Fibroblast of lung (primary cell): ENCODE results near the gene RANGRF. TPM values are rescaled to one million over a fixed set of nuclear protein-coding genes. Genes with fewer than 3 reads are reported as not detected.
A peak's percentile ranks its signal among the peaks of the same experiment; 100 is the strongest.
"Not testable (repeated sequence)": the region's sequence is repeated elsewhere in the genome, so short reads cannot be mapped to it uniquely, and the experiment has no call there.

Experiments
- DNase-seq, 2 donors: peaks; one replicate each; pipeline versions ENCODE4 v3.0.0 to v3.0.0-alpha.2; 2010; ENCODE audit warnings: low read depth in 2 of 2
- H2AFZ ChIP-seq: 2 replicates; pipeline ENCODE4 v1.5.1; 2012; ENCODE audit warnings: low read length, control low read depth, inconsistent platforms
- H3K27ac ChIP-seq: 2 replicates; pipeline ENCODE4 v1.5.1; 2011; ENCODE audit warnings: low read length, control low read depth; ENCODE audit not compliant: insufficient read depth
- H3K27me3 ChIP-seq: 2 replicates; pipeline ENCODE4 v1.5.1; 2011; ENCODE audit warnings: mild to moderate bottlenecking, low read length; ENCODE audit not compliant: control insufficient read depth, insufficient read depth
- H3K36me3 ChIP-seq: 2 replicates; pipeline ENCODE4 v1.5.1; 2011; ENCODE audit warnings: low read length; ENCODE audit not compliant: control insufficient read depth, insufficient read depth
- H3K4me1 ChIP-seq: 2 replicates; pipeline ENCODE4 v1.5.1; 2011; ENCODE audit warnings: low read length; ENCODE audit not compliant: control insufficient read depth, insufficient read depth; ENCODE audit errors: extremely low read depth
- H3K4me2 ChIP-seq: 2 replicates; pipeline ENCODE4 v1.5.1; 2011; ENCODE audit warnings: low read length, control low read depth; ENCODE audit not compliant: insufficient read depth; ENCODE audit errors: extremely low read depth
- H3K4me3 ChIP-seq, 4 experiments: fragments of 200-600 bp in 1 of 4; sonication (generic) in 1 of 4; replicated peaks in 1 of 4; 2 replicates each; pipeline ENCODE4 v1.5.1; 2011 to 2016; ENCODE audit warnings: low read length in 4 of 4, low read depth in 3 of 4, mild to moderate bottlenecking in 3 of 4, control low read depth in 2 of 4, inconsistent platforms in 1 of 4, mixed read lengths in 1 of 4; ENCODE audit not compliant: insufficient read depth in 1 of 4; ENCODE audit errors: control extremely low read depth in 1 of 4
- H3K79me2 ChIP-seq: 2 replicates; pipeline ENCODE4 v1.5.1; 2012; ENCODE audit warnings: mild to moderate bottlenecking, low read length, inconsistent platforms; ENCODE audit not compliant: control insufficient read depth, insufficient read depth
- H3K9ac ChIP-seq: 2 replicates; pipeline ENCODE4 v1.5.1; 2011; ENCODE audit warnings: mild to moderate bottlenecking, low read length, control low read depth; ENCODE audit not compliant: insufficient read depth
- H3K9me3 ChIP-seq: 2 replicates; pipeline ENCODE4 v1.5.1; 2012; ENCODE audit warnings: low read depth, low read length; ENCODE audit not compliant: control insufficient read depth, insufficient read depth
- H4K20me1 ChIP-seq: 2 replicates; pipeline ENCODE4 v1.5.1; 2011; ENCODE audit warnings: low read length; ENCODE audit not compliant: control insufficient read depth, insufficient read depth; ENCODE audit errors: extremely low read depth
- EZH2 ChIP-seq: IDR thresholded peaks from 2 replicates; pipeline ENCODE4 v1.5.1; 2012; ENCODE audit warnings: low read length, control low read depth, mild to moderate bottlenecking; ENCODE audit errors: missing control alignments
- polyA plus RNA-seq, 2 donors: library from polyadenylated mRNA; depleted of rRNA in 1 of 2; stranded (reverse) in 1 of 2; unstranded in 1 of 2; fragments of >200 nt; gene quantifications; 2 replicates each; pipeline ENCODE4 v1.2.1, GENCODE V29; 2011 to 2012; ENCODE audit warnings: missing spikeins in 1 of 2
- total RNA-seq: library from RNA; depleted of rRNA; stranded (reverse); fragments of >200 nt; gene quantifications from 2 replicates; pipeline ENCODE4 v1.2.1, GENCODE V29; 2014
- TF ChIP-seq, protein P1 (sequence below), 2 donors: IDR thresholded peaks in 1 of 2; conservative IDR thresholded peaks in 1 of 2; 1 replicate in 1 of 2; 2 replicates in 1 of 2; pipeline ENCODE4 v1.5.1; 2011 to 2012; ENCODE audit warnings: low read length in 2 of 2, control low read depth in 1 of 2, inconsistent platforms in 1 of 2, low read depth in 1 of 2, mild to moderate bottlenecking in 1 of 2

RANGRF gene
- total and polyA plus RNA-seq, 2 donors (not counting 1 experiment from before 2014, with no cell fraction given), result 15.4 to 19.8 TPM

DNA sequence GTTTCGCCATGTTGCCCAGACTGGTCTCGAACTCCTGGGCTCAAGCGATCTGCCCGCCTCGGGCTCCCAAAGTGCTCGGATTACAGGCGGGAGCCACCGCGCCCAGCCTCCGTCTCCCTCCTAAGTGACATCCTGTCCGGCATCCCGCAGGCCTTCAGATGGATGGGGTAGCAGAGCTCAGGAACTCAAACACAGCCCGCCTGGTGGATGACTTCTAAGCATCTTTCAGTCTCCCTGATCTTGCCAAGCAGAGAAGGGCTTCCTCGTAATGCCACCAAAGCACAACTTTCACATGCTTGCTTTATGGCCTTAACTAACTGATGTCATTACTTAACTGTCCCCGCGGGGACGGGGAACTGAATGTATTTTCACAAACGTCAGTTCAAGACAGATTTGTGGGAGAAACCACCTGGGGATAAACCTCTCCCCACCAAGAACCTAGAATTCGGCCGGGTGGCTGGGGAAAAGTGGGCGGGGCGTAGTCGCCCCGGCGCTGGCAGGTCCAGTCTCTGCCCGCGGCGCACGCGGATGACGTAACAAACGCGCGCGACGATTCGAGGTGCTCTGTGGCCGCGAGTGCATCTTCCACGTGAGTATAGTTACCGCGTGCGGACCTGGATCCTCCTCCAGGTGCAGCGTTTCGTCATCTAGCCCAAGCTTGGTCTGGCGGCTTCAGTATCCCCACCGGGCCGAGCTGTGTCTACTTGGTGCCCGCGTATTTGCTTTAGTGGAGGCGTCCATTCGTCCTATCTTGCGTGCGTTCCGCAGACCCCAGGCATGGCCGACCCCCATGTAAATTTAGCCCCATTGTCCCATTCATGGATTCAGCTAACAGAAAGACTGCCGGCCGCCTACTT is 39.5 kb upstream of the RANGRF start, which contains the start of gene PFAS:
Gene PFAS (plus strand): TSS at position 539 of the 857 bp plus-strand sequence. CDS start 4,649 bp downstream, outside the sequence.
- Histone ChIP-seq H3K36me3 (peaks cover 2% of the 10 kb centered on the region), H4K20me1 (no peaks in the 10 kb centered on the region), H3K27ac (peak within 1 kb of the TSS; percentile 97), H3K9me3 (no peaks in the 10 kb centered on the region), H3K4me3 (peak within 1 kb of the TSS; percentile 97 to 100 (median 98)), H3K4me2 (peak within 1 kb of the TSS; percentile 86), H3K79me2 (peaks cover 29% of the 10 kb centered on the region), H3K4me1 (peaks cover 4% of the 10 kb centered on the region), H3K27me3 (no peaks in the 10 kb centered on the region), H3K9ac (peak within 1 kb of the TSS; percentile 78), H2AFZ (peak within 1 kb of the TSS; percentile 98)
- peak; percentile 90 for DNase-seq
- TF ChIP-seq, protein P1, sequence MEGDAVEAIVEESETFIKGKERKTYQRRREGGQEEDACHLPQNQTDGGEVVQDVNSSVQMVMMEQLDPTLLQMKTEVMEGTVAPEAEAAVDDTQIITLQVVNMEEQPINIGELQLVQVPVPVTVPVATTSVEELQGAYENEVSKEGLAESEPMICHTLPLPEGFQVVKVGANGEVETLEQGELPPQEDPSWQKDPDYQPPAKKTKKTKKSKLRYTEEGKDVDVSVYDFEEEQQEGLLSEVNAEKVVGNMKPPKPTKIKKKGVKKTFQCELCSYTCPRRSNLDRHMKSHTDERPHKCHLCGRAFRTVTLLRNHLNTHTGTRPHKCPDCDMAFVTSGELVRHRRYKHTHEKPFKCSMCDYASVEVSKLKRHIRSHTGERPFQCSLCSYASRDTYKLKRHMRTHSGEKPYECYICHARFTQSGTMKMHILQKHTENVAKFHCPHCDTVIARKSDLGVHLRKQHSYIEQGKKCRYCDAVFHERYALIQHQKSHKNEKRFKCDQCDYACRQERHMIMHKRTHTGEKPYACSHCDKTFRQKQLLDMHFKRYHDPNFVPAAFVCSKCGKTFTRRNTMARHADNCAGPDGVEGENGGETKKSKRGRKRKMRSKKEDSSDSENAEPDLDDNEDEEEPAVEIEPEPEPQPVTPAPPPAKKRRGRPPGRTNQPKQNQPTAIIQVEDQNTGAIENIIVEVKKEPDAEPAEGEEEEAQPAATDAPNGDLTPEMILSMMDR (conservative IDR thresholded peaks at IDR 0.05 in 1 of 2, IDR thresholded peaks at IDR 0.05 in 1 of 2; ENCODE audit: low read depth in 1 of 2, low read length in 2 of 2), result no peak
- no peak for TF ChIP-seq EZH2

GRCh38 chr17:8249621-8250500 is 38.6 kb upstream of the RANGRF start:
- Histone ChIP-seq H3K36me3 (peaks cover 5% of the 10 kb centered on the region), H3K9me3 (no peaks in the 10 kb centered on the region), H3K4me1 (peaks cover 4% of the 10 kb centered on the region), H3K27ac (peak overlapping the region; percentile 97), H3K79me2 (peaks cover 29% of the 10 kb centered on the region), H3K4me2 (peak overlapping the region; percentile 85), H2AFZ (peak overlapping the region; percentile 98), H3K4me3 (peak overlapping the region; percentile 97 to 100 (median 98)), H4K20me1 (no peaks in the 10 kb centered on the region), H3K9ac (peak overlapping the region; percentile 78), H3K27me3 (no peaks in the 10 kb centered on the region)
- TF ChIP-seq EZH2, result no peak
- TF ChIP-seq, protein P1 (conservative IDR thresholded peaks at IDR 0.05 in 1 of 2, IDR thresholded peaks at IDR 0.05 in 1 of 2; ENCODE audit: low read depth in 1 of 2, low read length in 2 of 2), result no peak
- no peak for DNase-seq

- H3K27ac ChIP-seq, H3K4me3 ChIP-seq, H3K27me3 ChIP-seq, H3K9ac ChIP-seq, DNase-seq, H2AFZ ChIP-seq, H4K20me1 ChIP-seq, H3K4me1 ChIP-seq, H3K4me2 ChIP-seq, H3K9me3 ChIP-seq: not testable (repeated sequence)
- Histone ChIP-seq H3K36me3 (peaks cover 12% of the 10 kb centered on the region), H3K79me2 (peaks cover 24% of the 10 kb centered on the region)
Observed at GRCh38 chr17:8251411-8251810, 37.1 kb upstream of the RANGRF start.
